Measurements from ENCODE around the gene DCUN1D2.

DCUN1D2 gene

DNA sequence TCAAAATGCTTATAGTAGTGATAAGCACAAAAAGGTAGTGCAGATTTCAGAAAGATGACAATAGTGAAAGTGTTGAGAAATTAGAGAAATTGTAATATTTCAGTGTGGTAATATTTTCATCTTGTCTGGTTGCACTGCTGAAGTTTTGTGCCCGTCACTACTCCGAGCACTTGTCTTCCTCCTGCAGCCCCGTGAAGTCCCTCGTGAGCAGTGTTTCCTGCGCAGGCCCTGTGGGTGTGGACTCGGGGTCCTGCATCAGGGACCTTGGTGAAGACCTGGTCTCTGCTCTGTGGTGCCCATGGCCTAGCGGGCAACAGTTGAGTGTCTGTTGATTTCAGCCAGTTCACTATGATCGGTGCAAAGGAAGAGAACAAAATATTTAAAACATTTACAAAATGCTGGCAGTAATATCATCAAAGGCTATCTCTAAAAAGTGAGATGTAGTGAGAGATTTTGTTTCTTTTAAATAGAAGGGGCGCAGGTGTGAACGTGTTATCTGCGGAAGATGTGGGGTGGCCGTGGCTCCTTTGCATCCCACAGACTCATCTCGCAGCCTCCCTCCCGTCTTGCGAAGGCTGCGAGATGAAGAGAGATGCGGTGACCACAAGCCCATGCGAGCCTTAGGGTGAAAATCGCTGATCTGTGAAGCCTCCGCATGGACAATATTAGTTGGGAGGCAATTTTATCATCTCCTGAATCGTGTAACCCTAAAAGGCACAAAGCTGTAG, 27.7 kb upstream of the DCUN1D2 start:
- DNase-seq = no peak

DNA sequence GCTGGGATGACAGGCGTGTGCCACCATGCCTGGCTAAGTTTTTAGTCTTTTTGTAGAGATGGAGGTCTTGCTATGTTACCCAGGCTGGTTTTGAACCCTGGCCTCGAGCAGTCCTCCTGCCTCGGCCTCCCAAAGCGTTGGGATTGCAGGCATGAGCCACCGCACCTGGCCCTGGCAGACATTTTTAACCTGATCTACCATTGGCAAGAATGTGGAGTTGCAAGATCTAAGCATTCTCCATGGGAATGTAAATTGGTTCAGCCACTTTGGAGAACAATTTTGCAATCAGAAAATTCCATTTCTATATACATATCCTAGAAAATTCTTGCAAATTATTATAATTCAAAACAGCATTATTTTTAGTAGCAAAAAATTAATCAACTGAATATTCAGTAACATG, 24.3 kb upstream of the DCUN1D2 start:
- DNase-seq = no peak

- no peak for DNase-seq
These were observed 23.2 kb upstream of the DCUN1D2 start for GRCh38 chr13:113513761-113514160.

- DNase-seq = no peak
These were observed 20.9 kb upstream of the DCUN1D2 start for GRCh38 chr13:113511361-113511760.

GRCh38 chr13:113510871-113511270, 20.4 kb upstream of the DCUN1D2 start:
- no peak for DNase-seq

DNA sequence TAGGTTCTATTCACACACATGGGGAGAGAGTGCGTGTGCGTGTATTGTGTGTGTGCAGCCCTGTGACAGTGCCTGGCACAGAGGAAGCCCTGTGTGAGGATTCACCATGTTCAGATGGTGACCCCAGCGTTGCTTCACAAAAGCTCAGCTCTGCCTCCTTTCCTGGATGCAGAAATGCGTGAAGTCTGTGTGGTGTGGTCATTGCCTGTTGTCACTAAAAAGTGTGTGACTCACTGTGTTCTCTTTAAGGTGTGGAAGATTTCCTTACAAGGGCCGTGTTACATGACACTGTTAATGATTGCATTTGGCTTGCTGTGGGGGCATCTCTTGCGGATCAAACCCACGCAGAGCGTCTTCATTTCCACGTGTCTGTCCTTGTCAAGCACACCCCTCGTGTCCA, 19.5 kb upstream of the DCUN1D2 start:
- no peak for DNase-seq

- DNase-seq = no peak
These were observed 18.2 kb upstream of the DCUN1D2 start for GRCh38 chr13:113508521-113509254.

GRCh38 chr13:113507505-113508345, 17.2 kb upstream of the DCUN1D2 start:
- DNase-seq = no peak

DNA sequence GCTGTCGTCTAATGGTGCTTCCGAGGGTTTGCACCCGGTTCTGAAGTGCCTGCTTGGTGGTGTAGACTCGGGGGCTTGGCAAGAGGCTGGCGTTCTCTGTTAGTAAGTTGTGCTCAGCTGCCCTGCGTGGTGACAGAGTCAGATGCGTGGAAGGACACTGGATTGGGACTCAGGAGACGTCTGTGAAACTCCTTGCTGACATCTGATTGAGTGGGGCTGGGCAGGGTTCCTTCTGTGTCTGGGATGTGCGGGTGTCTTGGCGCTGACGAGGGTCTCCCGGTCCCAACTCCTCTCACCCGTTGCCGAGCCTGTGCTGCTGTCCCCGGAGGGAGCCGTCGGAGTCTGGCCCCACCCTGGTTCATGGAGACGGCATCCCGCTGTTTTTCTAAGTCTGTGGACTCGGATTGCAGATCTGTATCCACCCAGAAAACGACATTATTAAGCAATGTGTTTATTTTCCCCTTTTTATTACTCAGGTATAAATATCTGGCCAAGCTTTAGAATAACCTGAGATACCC, 16.4 kb upstream of the DCUN1D2 start:
- DNase-seq = no peak

DNA sequence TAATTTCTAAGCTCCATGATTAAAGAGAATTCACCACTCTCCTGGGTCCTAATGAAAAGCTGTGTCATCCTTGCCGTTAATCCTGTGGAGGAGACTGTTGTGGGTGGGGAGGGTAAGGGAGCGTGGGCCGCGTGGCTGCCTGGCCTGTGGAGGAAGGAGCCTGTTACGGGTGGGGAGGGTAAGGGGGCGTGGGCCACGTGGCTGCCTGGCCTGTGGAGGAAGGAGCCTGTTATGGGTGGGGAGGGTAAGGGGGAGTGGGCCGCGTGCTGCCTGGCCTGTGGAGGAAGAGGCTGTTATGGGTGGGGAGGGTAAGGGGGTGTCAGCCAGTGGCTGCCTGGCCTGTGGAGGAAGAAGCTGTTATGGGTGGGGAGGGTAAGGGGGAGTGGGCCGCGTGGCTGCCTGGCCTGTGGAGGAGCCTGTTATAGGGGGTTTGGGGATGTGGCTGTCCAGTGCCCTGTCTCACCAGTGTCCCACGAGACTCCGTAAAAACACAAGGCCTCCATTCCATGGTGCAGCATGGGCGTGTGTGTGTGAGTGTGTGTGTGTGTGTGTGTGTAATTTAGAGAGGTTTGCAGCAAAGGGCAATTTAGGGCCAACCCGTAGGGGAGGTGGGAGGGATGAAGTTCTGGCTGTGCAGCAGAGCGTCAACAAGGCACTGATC, 15.6 kb upstream of the DCUN1D2 start:
- DNase-seq = no peak

GRCh38 chr13:113502686-113503085, 12.2 kb upstream of the DCUN1D2 start:
- no peak for DNase-seq

DNA sequence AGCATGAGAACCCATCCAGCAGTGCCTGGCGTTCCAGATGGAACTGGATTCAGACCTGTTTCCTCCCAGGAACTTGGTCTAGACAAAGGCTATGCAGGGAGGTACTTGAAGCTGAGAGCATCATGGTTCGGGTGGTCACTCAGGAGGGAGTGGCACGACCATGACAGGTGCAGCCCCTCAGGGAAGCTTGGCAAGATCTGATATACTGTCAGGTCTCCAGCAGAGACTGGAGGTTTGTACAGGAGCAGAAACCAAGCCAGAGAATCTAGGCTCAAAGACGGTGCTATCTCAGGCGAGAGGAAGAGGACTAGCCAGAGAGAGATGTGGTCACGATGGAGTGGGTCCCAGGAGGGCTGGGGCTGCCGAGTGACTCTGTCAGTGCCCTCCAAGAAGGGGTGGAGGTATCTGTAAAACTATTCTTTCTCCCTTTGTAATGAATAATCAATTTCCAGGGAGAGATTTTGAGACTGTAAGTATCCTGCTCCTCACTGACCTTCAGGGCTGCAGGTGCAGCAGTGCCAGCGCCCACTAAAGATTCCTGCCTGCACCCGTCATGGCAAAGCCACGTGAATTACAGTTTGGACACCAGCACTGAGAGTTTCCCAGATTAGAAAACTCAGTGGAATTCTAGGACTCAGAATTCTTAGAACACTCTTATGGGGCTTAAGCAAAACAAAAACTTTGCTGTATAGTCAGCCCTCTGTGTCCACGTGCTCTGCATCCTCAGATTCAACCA, 10.2 kb upstream of the DCUN1D2 start:
- no peak for DNase-seq

DNA sequence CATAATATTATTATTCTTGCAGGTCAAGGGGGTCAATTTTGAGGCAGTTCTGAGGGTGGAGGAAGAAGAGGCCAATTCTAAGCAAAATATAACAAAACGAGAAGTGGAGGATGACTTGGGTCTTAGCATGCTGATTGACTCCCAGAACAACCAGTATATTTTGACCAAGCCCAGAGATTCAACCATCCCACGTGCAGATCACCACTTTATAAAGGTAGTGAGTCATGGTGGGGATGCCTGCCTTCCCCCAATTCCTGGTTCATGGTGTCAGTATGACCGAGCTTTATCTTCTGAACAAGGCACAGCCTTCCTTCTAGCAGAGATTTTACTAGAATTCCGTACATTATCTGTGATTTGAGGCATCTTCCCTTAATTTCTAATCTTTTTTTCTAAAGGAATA, 9.4 kb upstream of the DCUN1D2 start:
- DNase-seq = no peak

DNA sequence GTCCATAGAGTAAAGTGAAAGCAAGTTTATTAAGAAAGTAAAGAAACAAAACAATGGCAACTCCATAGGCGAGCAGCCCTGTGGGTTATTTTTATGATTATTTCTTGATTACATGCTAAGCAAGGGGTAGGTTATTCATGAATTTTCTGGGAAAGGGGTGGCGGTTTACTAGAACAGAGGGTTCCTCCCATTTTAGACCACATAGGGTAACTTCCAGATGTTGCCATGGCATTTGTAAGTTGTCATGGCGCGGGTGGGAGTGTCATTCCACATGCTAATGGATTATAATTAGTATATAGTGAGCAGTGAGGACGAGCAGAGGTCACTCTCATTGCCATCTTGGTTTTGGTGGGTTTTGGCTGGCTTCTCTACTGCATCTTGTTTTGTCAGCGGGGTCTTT, 8.4 kb upstream of the DCUN1D2 start:
- no peak for DNase-seq

- DNase-seq = no peak
These were observed 6.7 kb upstream of the DCUN1D2 start for GRCh38 chr13:113497217-113497616.

- DNase-seq = no peak
These were observed 5.1 kb upstream of the DCUN1D2 start for GRCh38 chr13:113495494-113496210.

GRCh38 chr13:113493315-113493951, 2.9 kb upstream of the DCUN1D2 start:
- DNase-seq = no peak

- no peak for DNase-seq
These were observed 1.5 kb upstream of the DCUN1D2 start for GRCh38 chr13:113491982-113492381.

GRCh38 chr13:113491418-113491883, 940 bp upstream of the DCUN1D2 start:
- DNase-seq = no peak

DNA sequence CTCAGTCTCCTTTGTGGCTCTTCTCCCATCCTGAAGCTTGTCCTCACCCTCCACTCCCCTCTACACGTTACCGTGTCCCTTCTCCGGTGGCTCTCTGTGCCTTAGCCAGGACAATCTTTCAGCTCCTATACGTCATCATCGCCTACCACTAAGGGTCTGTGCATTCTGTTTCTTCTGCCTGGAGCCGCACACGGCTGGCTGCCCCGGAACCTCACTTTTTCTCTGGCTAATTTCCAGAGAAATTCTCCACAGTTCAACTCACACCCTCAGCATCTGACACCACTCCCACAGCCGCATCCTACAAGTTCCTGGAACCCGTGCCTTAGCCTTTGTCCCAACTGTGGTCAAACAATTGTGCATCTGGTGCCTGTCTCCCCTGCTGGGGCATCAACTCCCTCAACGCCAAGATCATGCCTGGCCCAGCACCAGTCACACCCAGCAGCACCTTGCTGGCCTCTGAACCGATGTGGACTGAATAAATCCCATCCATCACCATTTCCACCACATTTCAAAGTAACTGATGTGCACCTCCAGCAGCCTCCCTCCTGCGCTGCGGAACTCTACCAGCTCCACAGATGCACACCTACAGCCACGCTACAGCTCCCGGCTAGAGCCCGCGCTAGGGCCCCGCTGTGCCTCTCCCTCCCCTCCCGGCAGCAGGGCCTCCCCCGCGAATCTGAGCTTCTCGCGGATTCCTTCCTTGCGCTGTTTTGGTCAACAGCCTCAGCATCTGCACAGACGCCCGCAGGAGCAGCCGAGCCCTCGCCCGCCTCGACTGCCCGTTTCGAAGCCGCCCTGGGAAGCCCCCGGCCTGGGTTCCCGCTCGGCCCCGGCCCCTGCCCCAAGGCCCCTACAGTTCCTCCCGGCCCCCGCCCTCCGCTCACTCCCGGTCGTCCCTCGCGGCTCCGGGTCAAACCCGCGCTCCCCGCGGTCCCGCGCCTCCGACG, 689 bp downstream of the DCUN1D2 start:
- DNase-seq = peak; percentile 13

Measured in NCI-H2171 (cell line).